IPS-NIHi7 (cell line): ENCODE data around the gene POTEE.
"Not testable (repeated sequence)": the region's sequence is repeated elsewhere in the genome, so short reads cannot be mapped to it uniquely, and the experiment has no call there.

Experiments used
- DNase-seq: peaks from one replicate; pipeline ENCODE4 v3.0.0; 2012; ENCODE audit warnings: mixed read lengths; ENCODE audit errors: extremely low spot score

Gene POTEE

DNA sequence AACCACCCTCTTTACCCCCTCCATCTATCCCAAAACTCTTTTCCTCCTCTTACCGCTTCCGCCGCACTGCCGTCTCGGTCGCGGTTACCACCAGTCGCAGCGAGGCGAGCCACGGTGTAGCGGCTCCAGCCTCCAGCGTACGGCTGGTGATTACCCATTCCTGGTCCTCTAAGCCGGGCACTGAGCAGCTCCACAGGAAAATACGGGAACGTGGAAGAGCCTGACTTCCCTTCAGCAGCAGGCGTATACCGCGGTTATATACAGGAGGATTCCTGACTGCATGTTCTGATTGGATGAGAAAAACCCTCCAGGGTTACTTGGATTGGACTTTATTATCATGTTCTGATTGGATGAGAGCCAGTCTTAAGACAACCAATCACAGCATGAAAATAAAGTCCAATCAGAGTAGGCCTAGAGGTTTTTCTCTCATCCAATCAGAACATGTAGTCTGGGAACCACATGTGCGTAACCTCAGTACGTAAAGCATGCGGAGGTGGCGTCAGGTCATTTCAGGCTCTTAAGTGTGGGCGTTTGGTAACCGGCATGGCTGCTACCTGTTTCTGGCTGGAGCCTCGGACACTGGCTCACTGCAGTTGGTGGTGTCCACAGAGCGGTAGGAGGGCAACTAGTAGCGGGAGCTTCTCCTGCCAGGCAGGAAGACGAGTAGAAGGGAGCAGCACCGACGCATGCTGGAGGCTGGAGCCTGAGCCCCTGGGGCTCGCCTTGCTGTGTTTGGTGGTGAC lies at the start of gene POTEE:
Gene POTEE (plus strand): TSS at position 507 of the 743 bp plus-strand sequence. CDS start 8,867 bp downstream, outside the sequence.
- not testable (repeated sequence) for DNase-seq

- DNase-seq, result not testable (repeated sequence)
These were observed 43.8 kb upstream of the POTEE start for GRCh38 chr2:131165562-131165961.

- DNase-seq, result no peak
These were observed 40.8 kb upstream of the POTEE start for GRCh38 chr2:131168538-131168937.

DNA sequence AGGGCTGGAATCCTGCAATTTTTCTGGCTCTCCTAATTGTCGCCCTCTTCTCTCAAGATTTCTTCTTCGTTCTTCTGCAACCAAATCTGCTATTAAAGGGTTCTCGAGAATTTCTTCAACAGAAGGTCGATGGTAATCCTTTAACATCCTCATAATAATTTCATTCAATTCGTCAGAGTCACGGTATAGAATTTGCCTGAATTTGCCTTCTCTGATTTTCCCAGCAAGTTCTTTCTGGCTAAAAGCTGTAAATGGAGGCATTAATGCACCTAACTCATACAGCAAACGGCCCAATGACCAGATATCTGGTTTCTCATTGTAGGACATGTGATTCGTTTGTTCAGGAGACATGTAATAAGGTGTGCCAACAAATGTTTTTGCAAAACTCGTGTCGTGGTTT lies 31.3 kb upstream of the POTEE start:
- not testable (repeated sequence) for DNase-seq

GRCh38 chr2:131178721-131179418 lies 30.5 kb upstream of the POTEE start:
- DNase-seq, result not testable (repeated sequence)

DNA sequence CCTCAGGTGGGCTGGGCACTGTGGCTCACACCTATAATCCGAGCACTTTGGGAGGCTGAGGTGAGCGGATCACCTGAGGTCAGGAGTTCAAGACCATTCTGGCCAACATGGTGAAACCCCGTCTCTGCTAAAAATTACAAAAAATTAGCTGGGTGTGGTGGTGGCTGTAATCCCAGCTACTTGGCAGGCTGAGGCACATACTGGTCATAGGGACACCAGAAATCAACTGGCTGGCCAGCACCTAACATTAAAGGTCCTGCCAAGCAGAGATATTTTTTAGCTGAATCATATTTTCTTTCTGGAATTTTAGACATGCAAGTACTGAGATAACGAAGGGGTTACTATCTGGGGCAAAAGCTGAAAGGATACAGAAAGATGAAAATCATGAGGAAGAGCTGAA lies 27.9 kb upstream of the POTEE start:
- not testable (repeated sequence) for DNase-seq

- not testable (repeated sequence) for DNase-seq
These were observed 15.9 kb upstream of the POTEE start for GRCh38 chr2:131193421-131193820.

DNA sequence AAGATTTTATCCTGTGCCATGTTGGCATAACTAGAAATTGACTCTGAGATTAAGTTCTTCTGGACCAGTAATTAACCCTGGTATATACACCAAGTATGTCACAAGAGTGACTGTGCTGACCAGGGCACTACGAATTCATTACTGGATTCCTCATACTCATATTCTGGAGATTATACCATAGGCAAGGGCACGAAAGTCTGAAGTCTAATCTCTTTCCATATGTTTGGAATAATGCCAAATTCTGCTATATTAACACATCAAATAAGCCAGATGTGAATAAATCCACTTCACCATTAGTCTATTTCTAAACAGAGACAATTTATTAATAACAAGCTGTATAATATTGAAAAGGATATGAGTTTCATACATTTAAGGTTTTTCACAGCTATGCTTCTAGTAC lies 13.2 kb upstream of the POTEE start:
- DNase-seq, result not testable (repeated sequence)

DNA sequence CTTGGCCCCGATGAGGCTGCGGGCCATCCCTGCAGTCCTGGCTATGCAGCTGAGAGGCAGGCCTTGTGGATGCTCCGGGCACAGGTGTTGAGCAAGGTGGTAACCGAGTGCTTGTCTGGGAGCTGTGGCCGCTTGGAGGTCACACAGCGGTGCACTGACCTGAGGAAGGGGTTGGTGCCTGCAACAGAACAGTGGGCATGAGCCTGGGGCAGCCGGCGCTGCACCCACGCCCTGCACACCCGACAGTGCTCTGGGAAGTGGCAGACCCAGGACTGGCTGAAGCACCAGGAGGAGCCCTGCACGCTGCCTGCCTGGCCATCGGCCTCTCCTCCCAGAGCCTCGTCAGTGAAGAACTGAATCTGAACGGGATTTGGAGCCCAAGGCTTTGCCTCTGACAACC lies 8.2 kb upstream of the POTEE start:
- DNase-seq, result no peak

GRCh38 chr2:131207839-131208238 lies 1.5 kb upstream of the POTEE start:
- not testable (repeated sequence) for DNase-seq

GRCh38 chr2:131209773-131210104 lies 403 bp downstream of the POTEE start:
- not testable (repeated sequence) for DNase-seq

DNA sequence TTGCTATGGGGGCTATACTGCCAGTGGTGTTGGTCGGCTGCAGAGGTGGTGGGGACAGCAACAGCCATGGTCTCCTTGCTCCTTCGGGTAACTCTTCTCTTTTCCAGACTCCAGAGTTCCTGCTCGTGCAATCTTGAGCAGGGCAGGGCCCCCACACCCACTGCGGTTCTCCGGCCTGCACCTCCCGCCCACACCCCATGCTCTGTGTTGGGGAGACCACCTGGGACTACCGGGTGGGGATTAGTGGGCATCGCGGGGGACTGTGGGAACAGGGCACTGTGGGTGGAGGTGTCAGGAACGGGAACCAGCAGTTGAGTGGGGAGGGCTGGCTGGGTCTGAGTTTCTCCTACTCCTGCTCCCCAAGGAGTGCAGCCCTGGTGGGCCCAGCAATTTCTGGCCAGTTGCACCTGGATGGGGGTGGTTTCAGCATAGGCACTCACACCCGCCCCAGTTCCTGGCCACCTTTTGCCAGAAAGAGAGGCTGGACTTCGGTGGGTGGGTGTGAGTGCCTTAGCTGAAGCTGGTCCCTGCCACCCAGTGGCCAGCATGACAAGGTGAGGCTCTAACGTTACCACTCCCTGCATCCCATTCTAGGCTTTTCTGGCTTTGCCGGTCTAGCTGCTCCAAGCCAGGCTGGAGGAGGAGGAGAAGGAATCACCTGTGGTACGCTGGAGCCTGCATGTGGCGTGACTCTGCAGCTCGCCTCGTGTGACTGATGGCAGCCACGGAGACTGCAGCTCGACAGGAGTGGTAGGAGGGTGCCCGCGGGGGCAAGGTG lies 1.3 kb downstream of the POTEE start:
- DNase-seq, result not testable (repeated sequence)

- DNase-seq, result not testable (repeated sequence)
These were observed 8.1 kb downstream of the POTEE start for GRCh38 chr2:131217238-131217986.

GRCh38 chr2:131235543-131236449 lies 26.5 kb downstream of the POTEE start:
- not testable (repeated sequence) for DNase-seq
